Activated CD8-positive, alpha-beta T cell treated with anti-CD3 and anti-CD28 coated beads, Interleukin-2, amount 10 ng/mL, durations not matched to agents 7 days and 5 days (primary cell): ENCODE data around the gene BCR. TPM values are rescaled to one million over a fixed set of nuclear protein-coding genes. Genes with fewer than 3 reads are reported as not detected.
A peak's percentile ranks its signal among the peaks of the same experiment; 100 is the strongest.

Experiments used
- ATAC-seq: fragments of 150-1000 bp; cut with Tn5 transposase; one replicate; pipeline ENCODE4 v1.10.0; 2021; ENCODE audit warnings: moderate library complexity
- CTCF ChIA-PET: fragments of 350-600 bp; sonication (Branson Sonifier 250); formaldehyde crosslinking; loops from one replicate; lab custom pipeline; 2021; ENCODE audit warnings: antibody characterized with exemption; lab: Charles Lee
- POLR2A ChIA-PET: fragments of 350-600 bp; sonication (Branson Sonifier 250); formaldehyde crosslinking; loops from one replicate; lab custom pipeline; 2021; ENCODE audit warnings: antibody characterized with exemption; lab: Charles Lee
- DNase-seq: peaks from one replicate; pipeline ENCODE4 v3.0.0-alpha.2; 2020
- H3K27ac Mint-ChIP-seq: one replicate; pipeline ENCODE4 v1.8.0; 2021; ENCODE audit warnings: mild to moderate bottlenecking, mixed read lengths
- H3K27me3 Mint-ChIP-seq: one replicate; pipeline ENCODE4 v1.8.0; 2021; ENCODE audit warnings: low read depth, mixed read lengths
- H3K36me3 Mint-ChIP-seq: one replicate; pipeline ENCODE4 v1.8.0; 2021; ENCODE audit warnings: low read depth, mixed read lengths
- H3K4me1 Mint-ChIP-seq: one replicate; pipeline ENCODE4 v1.8.0; 2021; ENCODE audit warnings: low read depth, mixed read lengths
- H3K4me3 Mint-ChIP-seq: one replicate; pipeline ENCODE4 v1.8.0; 2021; ENCODE audit warnings: mild to moderate bottlenecking, mixed read lengths
- H3K9me3 Mint-ChIP-seq: one replicate; pipeline ENCODE4 v1.8.0; 2022; ENCODE audit warnings: mixed read lengths; ENCODE audit not compliant: insufficient read depth
- total RNA-seq, 2 experiments: library from RNA; stranded (reverse); gene quantifications; one replicate each; pipeline ENCODE4 v1.2.3, GENCODE V29; 2021

Gene BCR
- total RNA-seq, 2 experiments from 2014 or later = 31.1 to 31.9 TPM

DNA sequence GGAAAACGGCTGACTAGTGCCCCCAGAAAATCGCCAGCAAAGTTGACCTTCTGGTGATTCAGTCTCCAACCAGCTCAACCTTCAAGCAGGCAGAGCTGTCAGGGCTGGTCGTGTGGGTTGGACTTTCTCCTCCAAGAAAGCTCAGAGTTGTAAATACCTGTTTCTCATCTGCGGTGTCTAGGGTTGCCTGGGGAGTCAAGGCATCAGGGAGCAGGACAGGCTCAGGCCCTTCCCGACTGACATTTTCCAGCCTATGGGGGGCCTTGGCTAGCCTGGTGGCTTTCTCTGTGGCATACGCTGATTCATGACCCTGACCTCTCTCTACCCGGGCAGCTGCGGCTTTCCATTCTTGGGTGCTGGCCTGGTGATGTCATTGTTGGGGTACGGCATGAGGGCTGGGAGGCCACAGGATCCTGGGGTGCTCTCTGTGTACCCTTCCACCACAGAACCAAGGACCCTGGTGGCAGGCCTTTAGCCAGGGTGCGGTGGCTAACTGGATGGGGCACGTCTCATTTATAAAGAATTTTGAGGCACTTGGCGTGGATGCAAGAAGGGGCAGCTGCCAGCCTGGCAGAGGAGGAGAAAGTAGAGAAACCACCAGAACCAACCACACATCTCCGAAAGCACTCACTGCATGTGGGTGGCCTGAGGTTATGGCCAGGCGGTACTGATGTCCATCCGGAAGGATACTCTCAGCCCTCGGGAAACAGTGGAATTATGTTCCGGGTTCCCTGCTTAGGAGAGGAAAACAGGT is 64.9 kb downstream of the BCR start:
- CTCF ChIA-PET = no interaction called here
- H3K36me3 Mint-ChIP-seq = peaks cover 1% of the 10 kb centered on the region
- no peaks in the 10 kb centered on the region for H3K27me3 Mint-ChIP-seq
- H3K9me3 Mint-ChIP-seq = no peaks in the 10 kb centered on the region
- H3K4me1 Mint-ChIP-seq = peaks cover 84% of the 10 kb centered on the region
- no peak for ATAC-seq
- POLR2A ChIA-PET = no interaction called here
- H3K4me3 Mint-ChIP-seq = no peak overlapping the region
- no peak overlapping the region for H3K27ac Mint-ChIP-seq
- no peak for DNase-seq

- peaks cover 1% of the 10 kb centered on the region for H3K36me3 Mint-ChIP-seq
- no peak overlapping the region for H3K4me3 Mint-ChIP-seq
- POLR2A ChIA-PET = no interaction called here
- no peak for DNase-seq
- ATAC-seq = no peak
- CTCF ChIA-PET = no interaction called here
- H3K27me3 Mint-ChIP-seq = no peaks in the 10 kb centered on the region
- H3K9me3 Mint-ChIP-seq = no peaks in the 10 kb centered on the region
- H3K27ac Mint-ChIP-seq = no peak overlapping the region
- H3K4me1 Mint-ChIP-seq = peaks cover 82% of the 10 kb centered on the region
These were observed 65.5 kb downstream of the BCR start for GRCh38 chr22:23245799-23246136.

GRCh38 chr22:23246982-23247766 is 66.9 kb downstream of the BCR start:
- H3K4me1 Mint-ChIP-seq = peaks cover 68% of the 10 kb centered on the region
- H3K27ac Mint-ChIP-seq = no peak overlapping the region
- no peaks in the 10 kb centered on the region for H3K9me3 Mint-ChIP-seq
- H3K4me3 Mint-ChIP-seq = no peak overlapping the region
- no peak for ATAC-seq
- POLR2A ChIA-PET = no interaction called here
- no peak for DNase-seq
- H3K27me3 Mint-ChIP-seq = no peaks in the 10 kb centered on the region
- CTCF ChIA-PET = no interaction called here
- peaks cover 1% of the 10 kb centered on the region for H3K36me3 Mint-ChIP-seq

- CTCF ChIA-PET = interaction anchor here (1.4 kb wide), 1 partner anchor 33 kb away, joined by 4 read pairs; no protein-coding TSS in a partner anchor
- no peak overlapping the region for H3K4me3 Mint-ChIP-seq
- POLR2A ChIA-PET = no interaction called here
These were observed 68.3 kb downstream of the BCR start for GRCh38 chr22:23248583-23248982.

DNA sequence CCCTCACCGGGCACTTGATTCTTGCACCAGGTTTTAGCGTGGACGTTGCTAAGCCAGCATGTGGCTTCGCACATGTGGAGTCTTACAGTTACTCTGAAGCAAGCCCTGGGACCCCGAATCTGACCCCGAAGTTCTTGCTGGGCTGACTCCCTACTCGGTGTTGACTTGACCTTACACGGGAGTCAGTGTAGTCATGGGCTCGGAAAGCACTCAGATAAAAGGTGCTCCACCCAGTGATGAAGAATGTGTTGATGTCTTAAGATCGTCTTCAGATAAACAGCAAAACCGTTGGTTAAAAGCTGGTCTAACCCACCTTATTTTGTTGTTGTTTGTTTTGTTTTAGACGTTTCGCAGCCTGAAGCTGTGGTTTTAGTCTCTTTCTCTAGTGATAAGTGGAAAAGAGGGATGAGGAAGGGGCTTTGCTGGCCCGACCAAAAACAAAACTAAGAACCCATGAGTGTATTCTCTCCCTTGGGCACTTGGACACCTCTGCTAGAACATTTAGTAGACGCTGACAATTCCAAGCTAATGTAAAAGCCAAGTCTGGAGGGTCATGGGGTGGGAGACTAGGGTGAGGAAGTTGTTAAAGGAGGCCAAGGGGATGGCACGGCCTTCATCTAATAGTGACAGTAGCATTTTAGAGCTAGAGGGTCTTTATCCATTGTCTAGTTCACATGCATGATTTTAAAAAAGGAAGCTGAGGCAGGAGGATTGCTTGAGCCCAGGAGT is 69.9 kb downstream of the BCR start:
- no peak overlapping the region for H3K4me3 Mint-ChIP-seq
- no peak overlapping the region for H3K27ac Mint-ChIP-seq
- peaks cover 1% of the 10 kb centered on the region for H3K36me3 Mint-ChIP-seq
- no peaks in the 10 kb centered on the region for H3K27me3 Mint-ChIP-seq
- H3K9me3 Mint-ChIP-seq = no peaks in the 10 kb centered on the region
- ChIA-PET POLR2A (no interaction called here), CTCF (interaction anchor here (0.7 to 1.5 kb wide), 6 partner anchors 8 to 342 kb away, joined by 3 to 9 read pairs (median 3); no protein-coding TSS in a partner anchor)
- DNase-seq (no peak), ATAC-seq (no peak)
- H3K4me1 Mint-ChIP-seq = peaks cover 38% of the 10 kb centered on the region

More at GRCh38 chr22:23248583-23248982, 68.3 kb downstream of the BCR start:
- DNase-seq (no peak), ATAC-seq (no peak)
- H3K27ac Mint-ChIP-seq = no peak overlapping the region
- peaks cover 54% of the 10 kb centered on the region for H3K4me1 Mint-ChIP-seq
- peaks cover 1% of the 10 kb centered on the region for H3K36me3 Mint-ChIP-seq
- no peaks in the 10 kb centered on the region for H3K27me3 Mint-ChIP-seq
- H3K9me3 Mint-ChIP-seq = no peaks in the 10 kb centered on the region

DNA sequence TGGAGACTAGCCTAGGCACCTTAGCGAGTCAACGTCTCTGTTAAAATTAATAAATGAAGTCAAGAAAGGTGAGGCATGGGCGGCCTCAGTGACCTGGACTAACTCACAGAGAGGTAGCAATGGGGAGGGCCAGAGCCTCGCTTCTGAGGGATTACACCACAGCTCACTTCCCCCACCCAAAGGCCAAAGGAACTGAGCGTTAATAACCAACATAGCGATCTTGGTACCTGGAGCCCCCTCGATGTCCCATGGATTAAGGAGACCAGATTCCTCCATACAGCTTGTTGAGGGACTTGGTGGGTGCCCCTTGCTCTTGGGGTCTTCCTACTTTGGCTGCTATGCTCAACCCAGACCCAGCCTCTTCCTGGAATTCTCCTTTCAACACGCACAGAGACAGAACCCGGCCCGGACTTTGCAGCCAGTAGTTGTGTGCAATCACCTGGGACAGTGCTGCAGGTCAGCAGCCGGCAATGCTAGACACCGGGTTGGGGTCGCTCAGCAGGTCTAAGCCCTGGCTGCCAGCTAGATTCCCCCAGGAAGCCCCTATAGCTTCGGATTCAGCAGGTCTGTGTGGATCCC is 70.6 kb downstream of the BCR start:
- DNase-seq = no peak
- Mint-ChIP-seq H3K4me1 (peaks cover 35% of the 10 kb centered on the region), H3K27me3 (no peaks in the 10 kb centered on the region), H3K9me3 (no peaks in the 10 kb centered on the region), H3K36me3 (peaks cover 1% of the 10 kb centered on the region), H3K27ac (no peak overlapping the region), H3K4me3 (no peak overlapping the region)
- ChIA-PET CTCF (interaction anchor here (0.7 to 1.5 kb wide), 5 partner anchors 9 to 341 kb away, joined by 3 to 9 read pairs (median 3); no protein-coding TSS in a partner anchor), POLR2A (no interaction called here)
- ATAC-seq = no peak

GRCh38 chr22:23251445-23252093 is 71.3 kb downstream of the BCR start:
- H3K4me1 Mint-ChIP-seq = peaks cover 32% of the 10 kb centered on the region
- POLR2A ChIA-PET = no interaction called here
- no peak for DNase-seq

DNA sequence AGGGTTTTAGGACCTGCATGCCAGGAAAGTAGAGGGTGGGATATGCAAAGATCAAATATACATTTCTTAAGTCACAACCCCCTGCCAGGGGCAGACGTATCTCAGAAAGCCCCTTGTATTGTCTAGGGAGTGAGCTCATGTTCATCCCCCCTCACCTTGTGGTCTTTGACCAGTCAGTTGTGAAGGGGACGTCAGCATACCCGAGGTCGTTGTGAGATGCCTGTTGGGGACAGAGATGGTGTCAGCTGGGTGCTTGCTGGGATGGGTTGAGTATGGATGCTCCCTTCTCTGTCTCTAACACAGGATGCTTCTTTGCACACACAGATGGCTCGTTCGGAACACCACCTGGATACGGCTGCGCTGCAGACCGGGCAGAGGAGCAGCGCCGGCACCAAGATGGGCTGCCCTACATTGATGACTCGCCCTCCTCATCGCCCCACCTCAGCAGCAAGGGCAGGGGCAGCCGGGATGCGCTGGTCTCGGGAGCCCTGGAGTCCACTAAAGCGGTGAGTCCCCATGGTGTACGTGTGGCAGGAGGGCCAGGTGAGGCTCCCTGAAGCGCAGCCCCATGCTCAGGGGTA is 73.3 kb downstream of the BCR start:
- ChIA-PET POLR2A (no interaction called here), CTCF (interaction anchor here (1.3 to 1.4 kb wide), 2 partner anchors 28 to 75 kb away, joined by 5 to 6 read pairs; no protein-coding TSS in a partner anchor)
- H3K9me3 Mint-ChIP-seq = no peaks in the 10 kb centered on the region
- H3K36me3 Mint-ChIP-seq = no peaks in the 10 kb centered on the region
- ATAC-seq = no peak
- H3K4me1 Mint-ChIP-seq = peaks cover 15% of the 10 kb centered on the region
- H3K27ac Mint-ChIP-seq = peak overlapping the region; percentile 25
- no peaks in the 10 kb centered on the region for H3K27me3 Mint-ChIP-seq
- DNase-seq = no peak
- no peak overlapping the region for H3K4me3 Mint-ChIP-seq

More at GRCh38 chr22:23251445-23252093, 71.3 kb downstream of the BCR start:
- no peak for ATAC-seq
- H3K4me3 Mint-ChIP-seq = no peak overlapping the region
- no peaks in the 10 kb centered on the region for H3K27me3 Mint-ChIP-seq
- no peaks in the 10 kb centered on the region for H3K9me3 Mint-ChIP-seq
- CTCF ChIA-PET = interaction anchor here (0.6 to 1.5 kb wide), 3 partner anchors 27 to 73 kb away, joined by 3 read pairs; no protein-coding TSS in a partner anchor
- H3K27ac Mint-ChIP-seq = no peak overlapping the region
- H3K36me3 Mint-ChIP-seq = peaks cover 1% of the 10 kb centered on the region

DNA sequence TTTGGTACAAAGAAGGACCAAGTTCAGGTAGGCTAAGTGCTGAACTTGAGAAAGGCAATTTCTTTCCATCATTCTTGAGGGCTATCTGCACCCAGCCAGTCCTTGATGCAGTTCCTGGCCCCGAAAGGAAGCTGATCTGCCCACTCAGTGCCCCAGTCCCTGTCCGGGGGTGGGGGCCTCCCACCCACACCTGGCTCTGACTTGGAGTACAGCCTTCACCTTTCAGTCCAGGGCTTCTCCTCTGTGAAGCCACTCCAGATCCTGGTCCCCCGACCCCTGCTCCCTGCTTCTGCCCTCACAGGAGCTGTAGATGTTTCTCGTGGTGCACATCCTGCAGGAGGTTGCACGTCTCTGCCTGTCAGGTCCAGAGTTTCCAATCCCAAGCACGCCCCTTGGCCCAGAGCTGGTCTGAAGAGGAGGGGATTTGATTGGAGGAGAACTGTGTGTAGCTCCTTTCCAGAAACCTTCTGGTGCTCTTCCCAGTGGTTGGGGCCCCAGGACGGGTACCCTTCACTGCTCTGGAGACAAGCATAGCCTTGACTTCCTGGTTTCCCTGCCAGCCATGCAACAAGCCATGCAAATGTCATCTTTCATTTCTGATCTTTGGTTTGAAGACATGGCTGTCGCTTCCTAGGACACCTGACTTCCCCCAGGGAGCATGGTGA is 75.3 kb downstream of the BCR start:
- no peaks in the 10 kb centered on the region for H3K9me3 Mint-ChIP-seq
- no peaks in the 10 kb centered on the region for H3K27me3 Mint-ChIP-seq
- POLR2A ChIA-PET = no interaction called here
- H3K4me3 Mint-ChIP-seq = no peak overlapping the region
- H3K36me3 Mint-ChIP-seq = no peaks in the 10 kb centered on the region
- H3K4me1 Mint-ChIP-seq = peaks cover 1% of the 10 kb centered on the region
- DNase-seq (no peak), ATAC-seq (no peak)
- CTCF ChIA-PET = interaction anchor here (1.1 to 1.5 kb wide), 3 partner anchors 13 to 79 kb away, joined by 3 to 5 read pairs (median 3); no protein-coding TSS in a partner anchor
- H3K27ac Mint-ChIP-seq = no peak overlapping the region

DNA sequence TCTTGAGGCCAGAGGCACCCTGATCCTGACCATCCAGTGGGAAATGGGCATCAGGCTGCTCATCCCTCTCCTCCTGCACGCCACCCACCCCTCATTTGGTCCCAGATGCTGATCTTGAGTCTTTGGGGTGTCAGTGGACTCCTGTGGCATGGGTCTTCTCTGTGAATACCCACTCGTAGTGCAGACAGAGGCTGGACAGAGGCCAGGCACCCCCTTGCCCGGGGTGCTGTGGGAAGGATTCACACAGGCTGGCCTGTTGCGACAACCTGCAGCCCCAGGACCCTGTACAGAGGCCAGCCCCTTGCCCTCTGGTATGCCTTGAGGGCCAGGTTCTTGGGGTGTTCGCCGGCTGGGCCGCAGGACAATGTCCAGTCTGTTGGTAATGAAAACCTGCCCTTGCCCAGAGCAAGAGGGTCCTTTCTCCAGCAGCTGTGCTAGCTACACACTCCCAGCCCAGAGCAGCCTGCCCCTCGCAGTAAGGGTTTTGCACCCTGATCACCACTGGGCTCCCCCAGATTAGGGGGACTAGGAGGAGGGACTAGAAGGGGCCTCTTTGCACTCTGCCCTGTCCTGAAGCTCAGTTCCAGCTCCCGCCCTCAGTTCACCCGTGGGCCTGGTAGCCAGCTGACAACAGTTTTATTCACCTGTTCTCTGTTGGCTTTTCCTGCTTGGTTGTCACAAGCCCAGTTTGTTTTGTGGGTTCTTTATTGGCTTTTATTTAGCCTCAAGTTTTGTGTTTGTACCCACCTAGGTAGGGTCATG is 76.0 kb downstream of the BCR start:
- Mint-ChIP-seq H3K4me1 (peaks cover 1% of the 10 kb centered on the region), H3K9me3 (no peaks in the 10 kb centered on the region), H3K36me3 (no peaks in the 10 kb centered on the region), H3K27ac (no peak overlapping the region), H3K4me3 (no peak overlapping the region), H3K27me3 (no peaks in the 10 kb centered on the region)
- POLR2A ChIA-PET = no interaction called here
- no peak for ATAC-seq
- CTCF ChIA-PET = interaction anchor here (1.3 kb wide), 1 partner anchor 33 kb away, joined by 3 read pairs; no protein-coding TSS in a partner anchor
- no peak for DNase-seq
